ENCODE data around the gene AP1G2. TPM values are rescaled to one million over a fixed set of nuclear protein-coding genes. Genes with fewer than 3 reads are reported as not detected.

The AP1G2 gene
- polyA plus RNA-seq, 4 donors: 80.4 to 376 (median 181) TPM

Other genes starting within 250 kb of the AP1G2 start
- 100 to 1,000 TPM; 119 to 170 (median 147) TPM for gene PABPN1, start 246.3 kb downstream of the AP1G2 start, polyA plus RNA-seq
- gene SLC22A17, start 214.9 kb downstream of the AP1G2 start, polyA plus RNA-seq: 10 to 100 TPM in 2 of 4 donors, 1 to 10 TPM in 1, under 1 TPM in 1; 0.67 to 36.3 (median 7.4) TPM
- 10 to 100 TPM in 1 of 4 donors, 1 to 10 TPM in 1, under 1 TPM in 2; 0.54 to 11.5 (median 1.8) TPM for gene EFS, start 202.6 kb downstream of the AP1G2 start, polyA plus RNA-seq
- not detected for gene IL25, start 195.0 kb downstream of the AP1G2 start, polyA plus RNA-seq
- under 1 TPM in 2 of 4 donors, not detected in 2; 0.61 to 0.97 TPM for gene CMTM5, start 190.7 kb downstream of the AP1G2 start, polyA plus RNA-seq
- 10 to 100 TPM in 1 of 4 donors, 1 to 10 TPM in 1, under 1 TPM in 2; 0.01 to 52.1 (median 1.1) TPM for gene MYH6, start 159.5 kb downstream of the AP1G2 start, polyA plus RNA-seq
- gene MYH7, start 132.1 kb downstream of the AP1G2 start, polyA plus RNA-seq: 1 to 10 TPM in 3 of 4 donors, under 1 TPM in 1; 0.37 to 8.6 (median 2.6) TPM
- gene NGDN, start 98.1 kb downstream of the AP1G2 start, polyA plus RNA-seq: 10 to 100 TPM; 38.2 to 48.1 (median 45.2) TPM
- 1 to 10 TPM in 1 of 4 donors, under 1 TPM in 1, not detected in 2; 0.55 to 2.2 TPM for gene ZFHX2, start 16.0 kb downstream of the AP1G2 start, polyA plus RNA-seq
- 10 to 100 TPM in 3 of 4 donors, 1 to 10 TPM in 1; 9.7 to 26.7 (median 15.5) TPM for gene THTPA, start 11.5 kb downstream of the AP1G2 start, polyA plus RNA-seq
- 1 to 10 TPM in 2 of 4 donors, under 1 TPM in 1, not detected in 1; 0.43 to 4.0 (median 1.1) TPM for gene JPH4, start 11.0 kb upstream of the AP1G2 start, polyA plus RNA-seq
- gene DHRS2, start 68.6 kb upstream of the AP1G2 start, polyA plus RNA-seq: 1 to 10 TPM in 1 of 4 donors, under 1 TPM in 1, not detected in 2; 0.81 to 1.1 TPM

Data from small intestine (tissue), 4 donors.